NCI-H1930 (cell line): ENCODE results near the gene PLCL2.

Experiments
- DNase-seq, 2 experiments: peaks; one replicate each; lab custom pipeline; 2025; lab: John Stamatoyannopoulos, UW

Gene PLCL2

GRCh38 chr3:16893618-16894200 is 9.0 kb downstream of the PLCL2 start:
- no peak for DNase-seq

GRCh38 chr3:16896094-16896627 is 11.4 kb downstream of the PLCL2 start:
- no peak for DNase-seq

GRCh38 chr3:16896820-16897219 is 12.1 kb downstream of the PLCL2 start:
- no peak for DNase-seq

- DNase-seq = no peak
Measured at GRCh38 chr3:16897254-16897926, 12.6 kb downstream of the PLCL2 start.

GRCh38 chr3:16898595-16899395 is 14.0 kb downstream of the PLCL2 start:
- DNase-seq = no peak

- no peak for DNase-seq
Measured at GRCh38 chr3:16899919-16900318, 15.2 kb downstream of the PLCL2 start.

GRCh38 chr3:16900779-16901440 is 16.2 kb downstream of the PLCL2 start:
- DNase-seq = no peak

GRCh38 chr3:16904423-16905417 is 20.0 kb downstream of the PLCL2 start:
- DNase-seq = no peak

GRCh38 chr3:16905704-16906103 is 20.9 kb downstream of the PLCL2 start:
- DNase-seq = no peak

GRCh38 chr3:16906682-16907081 is 21.9 kb downstream of the PLCL2 start:
- DNase-seq = no peak

- DNase-seq = no peak
Measured at GRCh38 chr3:16907243-16907642, 22.5 kb downstream of the PLCL2 start.

- no peak for DNase-seq
Measured at GRCh38 chr3:16908016-16908807, 23.5 kb downstream of the PLCL2 start.

- no peak for DNase-seq
Measured at GRCh38 chr3:16908896-16909295, 24.1 kb downstream of the PLCL2 start.

- no peak for DNase-seq
Measured at GRCh38 chr3:16909802-16910201, 25.0 kb downstream of the PLCL2 start.

- DNase-seq = no peak
Measured at GRCh38 chr3:16910207-16910606, 25.5 kb downstream of the PLCL2 start.

GRCh38 chr3:16911916-16912315 is 27.2 kb downstream of the PLCL2 start:
- no peak for DNase-seq

- DNase-seq = no peak
Measured at GRCh38 chr3:16912400-16913263, 27.9 kb downstream of the PLCL2 start.

GRCh38 chr3:16913264-16913580 is 28.5 kb downstream of the PLCL2 start:
- no peak for DNase-seq

- no peak for DNase-seq
Measured at GRCh38 chr3:16916840-16917239, 32.1 kb downstream of the PLCL2 start.
